ENCODE measurements around the gene OR52M1.
A peak's percentile ranks its signal among the peaks of the same experiment; 100 is the strongest.
"Not testable (repeated sequence)": the region's sequence is repeated elsewhere in the genome, so short reads cannot be mapped to it uniquely, and the experiment has no call there.

The OR52M1 gene, protein sequence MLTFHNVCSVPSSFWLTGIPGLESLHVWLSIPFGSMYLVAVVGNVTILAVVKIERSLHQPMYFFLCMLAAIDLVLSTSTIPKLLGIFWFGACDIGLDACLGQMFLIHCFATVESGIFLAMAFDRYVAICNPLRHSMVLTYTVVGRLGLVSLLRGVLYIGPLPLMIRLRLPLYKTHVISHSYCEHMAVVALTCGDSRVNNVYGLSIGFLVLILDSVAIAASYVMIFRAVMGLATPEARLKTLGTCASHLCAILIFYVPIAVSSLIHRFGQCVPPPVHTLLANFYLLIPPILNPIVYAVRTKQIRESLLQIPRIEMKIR

DNA sequence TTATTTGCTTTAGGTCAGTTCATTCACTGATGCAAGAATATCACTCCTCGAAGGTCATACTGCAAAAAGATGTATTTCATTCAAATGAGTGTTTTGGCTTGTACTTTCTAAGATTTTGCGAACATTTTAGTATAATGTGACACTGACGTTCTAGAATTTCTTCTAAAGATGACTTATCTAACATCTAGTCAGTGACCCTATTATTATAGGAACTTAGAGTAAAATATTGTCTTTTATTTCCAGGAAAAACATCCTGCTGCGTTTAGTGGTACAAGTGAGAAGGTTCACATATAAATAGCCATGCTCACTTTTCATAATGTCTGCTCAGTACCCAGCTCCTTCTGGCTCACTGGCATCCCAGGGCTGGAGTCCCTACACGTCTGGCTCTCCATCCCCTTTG, at the start of gene OR52M1:
OR52M1 (plus strand) TSS at position 301 of the 400 bp plus-strand sequence; CDS start at position 301, 0 bp downstream.
- DNase-seq = no peak

DNA sequence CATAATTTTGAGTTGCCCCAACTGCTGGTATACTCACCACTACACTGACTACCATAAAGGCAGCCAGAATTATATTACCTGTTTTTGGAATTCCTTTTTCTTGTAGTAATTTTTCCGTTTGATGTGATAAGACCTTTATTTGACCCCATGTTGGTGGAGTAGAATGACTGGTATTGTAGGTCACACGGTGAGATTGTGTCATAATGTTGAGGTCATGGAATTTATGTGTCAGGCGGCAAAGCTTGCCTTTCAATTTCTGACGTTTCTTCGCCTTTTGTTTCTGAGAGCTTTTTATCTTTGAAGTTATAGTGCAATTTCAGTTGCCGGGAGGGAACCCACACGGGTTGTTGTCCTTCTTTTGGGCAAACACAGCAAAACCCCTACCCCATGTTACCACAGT, 49.5 kb upstream of the OR52M1 start:
- DNase-seq = no peak

DNA sequence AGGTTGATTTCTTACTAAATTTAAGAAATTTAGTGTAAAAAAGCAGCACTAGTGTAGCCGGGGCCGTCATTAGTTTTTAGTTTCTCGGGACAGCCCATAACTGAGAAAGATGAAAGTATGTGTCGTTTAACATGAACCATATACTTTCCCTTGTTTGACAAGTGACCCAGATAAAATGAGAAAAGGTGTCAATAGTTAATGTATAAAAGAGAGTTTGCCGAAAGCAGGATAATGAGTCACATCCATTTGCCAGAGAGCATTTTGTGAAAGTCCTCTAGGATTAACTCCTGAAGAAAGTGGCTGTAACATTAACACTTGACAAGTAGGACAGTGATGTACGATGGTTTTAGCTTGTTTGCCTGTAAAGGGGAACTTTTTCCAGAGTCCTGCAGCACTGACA, 49.0 kb upstream of the OR52M1 start:
- DNase-seq = no peak

DNA sequence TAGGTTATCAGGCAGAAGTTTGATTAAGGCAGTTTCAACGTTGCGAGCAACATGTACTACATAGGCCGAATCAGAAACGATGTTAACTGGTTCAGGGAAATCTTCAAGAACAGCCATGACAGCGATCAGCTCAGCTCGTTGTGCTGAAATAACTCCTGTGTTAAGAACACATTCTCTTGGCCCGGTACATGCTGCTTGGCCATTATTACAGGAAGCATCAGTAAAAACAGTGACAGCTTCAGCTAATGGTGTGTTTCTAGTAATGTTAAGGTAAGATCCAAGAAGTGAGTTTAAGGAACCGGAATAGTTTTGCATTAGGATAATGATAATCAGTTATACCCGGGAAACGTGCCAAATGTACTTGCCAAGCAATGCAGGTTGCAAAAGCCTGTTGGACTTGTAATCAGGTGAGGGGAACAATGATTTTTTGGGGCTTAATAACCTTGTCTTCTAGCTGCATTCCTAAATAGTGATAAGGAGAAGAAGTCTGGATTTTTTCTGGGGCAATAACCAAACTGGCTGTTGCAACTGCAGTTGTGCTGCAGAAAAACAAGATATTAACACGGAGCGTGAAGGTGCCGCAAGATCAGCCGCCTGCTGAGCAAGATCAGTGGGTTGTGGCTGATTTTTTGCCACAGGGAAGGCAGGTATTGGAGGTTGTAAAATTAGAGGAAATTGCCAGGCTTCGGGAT, 48.3 kb upstream of the OR52M1 start:
- no peak for DNase-seq

DNA sequence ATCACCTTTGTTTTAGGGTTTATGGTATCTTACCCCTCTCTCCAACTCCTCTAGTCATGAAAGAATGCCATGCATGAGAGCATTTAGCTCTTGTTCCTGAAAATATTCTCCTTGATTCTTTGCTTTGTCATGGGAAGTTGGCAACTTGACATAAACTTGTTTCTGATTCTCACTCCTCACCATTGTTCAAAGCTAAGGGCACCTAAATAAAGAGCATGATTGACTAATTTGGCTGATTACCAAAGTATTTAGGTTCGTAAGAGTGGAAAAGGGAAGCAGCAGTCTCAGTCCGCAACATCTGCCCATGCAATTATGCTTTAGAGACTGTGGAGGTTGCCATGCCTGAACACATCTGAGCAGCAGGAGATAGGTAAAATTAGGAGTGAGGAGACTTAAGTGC, 36.1 kb upstream of the OR52M1 start:
- no peak for DNase-seq

DNA sequence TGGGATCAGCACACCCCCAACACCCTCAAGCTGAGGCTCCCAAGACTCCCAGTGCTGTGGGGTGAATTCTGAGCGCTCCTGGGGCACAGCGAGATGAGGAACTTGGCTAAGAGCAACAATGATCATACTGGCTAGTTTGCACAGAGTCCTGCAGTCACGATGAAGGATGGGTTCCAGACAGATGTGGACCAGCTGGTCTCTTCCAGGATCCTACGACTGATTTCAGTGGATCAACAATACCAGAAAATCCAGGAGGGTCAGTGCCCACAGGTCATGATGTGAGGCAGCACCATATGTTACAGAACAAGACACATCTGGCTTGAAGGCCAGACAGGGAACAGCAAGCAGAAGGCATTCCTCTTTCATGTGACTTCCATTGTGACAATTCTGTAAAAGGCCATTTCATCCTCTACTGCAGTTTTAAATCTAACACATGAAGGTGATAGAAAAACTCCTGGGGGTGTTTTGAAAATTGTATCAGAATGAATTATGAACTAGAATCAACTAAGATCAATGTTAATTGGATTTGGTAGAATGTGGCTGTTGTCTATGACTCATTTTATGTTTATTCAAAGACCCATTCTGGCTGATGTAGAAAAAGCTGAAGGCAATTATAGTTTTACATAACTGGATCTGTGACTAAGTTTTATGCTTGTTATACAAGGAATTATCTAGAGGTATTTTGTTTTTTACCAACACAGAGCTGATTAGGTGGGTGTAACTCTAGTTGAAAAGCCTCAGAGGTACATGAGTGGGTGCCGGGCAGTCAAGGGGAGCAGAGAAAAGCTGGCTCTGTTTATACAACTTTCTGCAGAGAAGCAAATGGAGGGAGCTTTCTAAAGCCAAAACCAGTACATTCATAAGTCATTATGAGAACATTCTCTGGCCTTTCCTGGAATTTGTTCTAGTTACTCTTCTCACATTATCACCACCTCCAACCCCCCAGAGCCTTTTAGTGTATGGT, 33.4 kb upstream of the OR52M1 start:
- no peak for DNase-seq

DNA sequence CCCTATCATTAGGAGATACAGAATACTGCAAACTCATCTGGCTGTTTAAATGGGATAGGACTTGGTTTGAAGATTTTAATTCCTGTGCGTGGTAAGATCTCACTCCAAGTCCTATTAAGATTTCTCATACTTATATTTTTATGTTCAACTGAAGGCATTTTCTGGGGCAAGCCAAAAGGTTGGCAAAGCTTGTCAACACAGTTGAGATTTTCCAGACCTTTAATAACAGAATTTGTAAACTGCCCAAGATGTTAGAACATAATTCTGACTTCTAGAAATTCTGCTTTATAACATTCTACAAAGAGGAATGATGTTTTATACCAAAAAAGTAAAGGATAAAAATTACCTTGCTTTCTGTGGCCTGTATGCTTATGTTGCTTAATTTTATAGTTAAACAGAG, 30.8 kb upstream of the OR52M1 start:
- DNase-seq = no peak

DNA sequence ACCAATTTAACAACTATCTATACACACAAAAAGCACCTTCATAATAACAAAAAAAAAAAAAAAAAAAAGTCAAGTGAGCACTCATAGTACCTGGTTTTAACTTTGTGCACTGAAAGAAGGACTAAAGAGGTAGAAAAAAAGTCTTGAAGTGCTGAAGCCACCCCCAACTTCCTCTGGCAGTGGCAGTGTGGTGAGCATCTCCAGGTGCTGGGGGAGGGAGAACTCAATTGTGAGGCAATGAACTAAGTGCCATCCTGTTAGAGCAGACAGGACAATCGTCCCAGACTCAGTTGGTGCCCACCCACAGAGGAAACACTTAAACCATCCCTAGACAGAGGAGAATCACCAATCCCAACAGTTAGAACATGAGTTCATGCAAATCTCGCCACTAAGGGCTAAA, 22.7 kb upstream of the OR52M1 start:
- no peak for DNase-seq

DNA sequence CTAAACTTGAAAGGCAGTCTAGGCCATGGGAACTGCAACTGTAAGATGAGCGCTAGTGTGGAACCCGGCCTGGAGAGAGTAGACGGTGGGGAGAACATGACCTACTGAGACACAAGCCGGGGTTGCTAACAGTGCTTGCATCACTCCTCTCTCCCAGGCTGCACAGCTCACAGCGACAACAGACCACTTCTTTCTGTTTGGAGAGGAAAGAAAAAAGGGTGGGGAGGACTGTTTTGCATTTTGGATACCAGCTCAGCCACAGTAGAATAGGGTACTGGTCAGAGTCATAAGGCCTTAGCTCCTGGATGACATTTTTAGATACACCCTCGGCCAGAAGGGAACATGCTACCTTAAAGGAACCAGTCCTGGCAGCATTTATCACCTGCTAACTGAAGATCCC, 22.2 kb upstream of the OR52M1 start:
- no peak for DNase-seq

DNA sequence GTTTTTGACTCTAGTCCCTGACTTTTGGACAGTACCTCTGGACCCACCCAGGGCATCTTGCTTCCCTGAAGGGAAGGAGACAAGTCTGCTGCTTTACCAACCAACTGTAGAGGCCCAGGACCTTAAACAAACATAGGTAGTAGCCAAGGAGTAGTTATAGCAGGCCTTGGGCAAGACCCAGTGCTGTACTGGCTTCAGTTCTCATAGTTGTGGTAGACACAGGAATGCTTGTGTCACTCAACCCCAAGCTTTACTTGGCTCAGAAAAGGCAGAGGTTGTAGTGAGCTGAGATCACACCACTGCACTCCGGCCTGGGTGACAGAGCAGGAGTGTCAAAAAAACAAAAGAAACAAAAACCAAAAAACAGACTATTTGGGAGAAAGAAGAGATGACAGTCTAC, 21.3 kb upstream of the OR52M1 start:
- no peak for DNase-seq

DNA sequence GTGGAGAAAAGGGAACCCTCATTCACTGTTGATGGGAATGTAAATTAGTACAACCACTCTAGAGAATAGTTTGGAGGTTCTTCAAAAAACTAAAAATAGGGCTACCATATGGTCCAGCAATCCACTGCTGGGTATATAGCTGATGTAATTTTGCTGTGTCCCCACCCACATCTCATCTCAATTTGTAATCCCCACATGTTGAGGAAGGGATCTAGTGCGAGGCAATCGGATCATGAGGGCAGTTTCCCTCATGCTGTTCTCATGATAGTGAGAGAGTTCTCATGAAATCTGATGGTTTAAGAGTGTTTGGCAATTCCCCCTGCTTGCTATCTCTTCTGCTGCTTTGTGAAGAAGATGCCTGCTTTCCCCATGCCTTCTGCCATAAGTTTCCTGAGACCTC, 17.1 kb upstream of the OR52M1 start:
- DNase-seq = no peak

DNA sequence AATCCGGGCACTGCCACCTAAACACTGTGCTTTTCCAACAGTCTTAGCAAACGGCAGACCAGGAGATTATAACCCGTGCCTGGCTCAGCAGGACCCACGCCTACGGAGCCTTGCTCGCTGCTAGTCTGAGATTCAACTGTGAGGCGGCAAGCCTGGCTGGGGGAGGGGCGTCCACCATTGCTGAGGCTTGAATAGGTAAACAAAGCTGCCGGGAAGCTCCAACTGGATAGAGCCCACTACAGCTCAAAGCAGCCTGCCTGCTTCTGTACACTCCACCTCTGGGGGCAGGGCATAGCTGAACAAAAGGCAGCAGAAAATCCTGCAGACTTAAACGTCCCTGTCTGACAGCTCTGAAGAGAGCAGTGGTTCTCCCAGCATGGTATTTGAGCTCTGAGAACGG, 13.3 kb upstream of the OR52M1 start:
- DNase-seq = not testable (repeated sequence)

DNA sequence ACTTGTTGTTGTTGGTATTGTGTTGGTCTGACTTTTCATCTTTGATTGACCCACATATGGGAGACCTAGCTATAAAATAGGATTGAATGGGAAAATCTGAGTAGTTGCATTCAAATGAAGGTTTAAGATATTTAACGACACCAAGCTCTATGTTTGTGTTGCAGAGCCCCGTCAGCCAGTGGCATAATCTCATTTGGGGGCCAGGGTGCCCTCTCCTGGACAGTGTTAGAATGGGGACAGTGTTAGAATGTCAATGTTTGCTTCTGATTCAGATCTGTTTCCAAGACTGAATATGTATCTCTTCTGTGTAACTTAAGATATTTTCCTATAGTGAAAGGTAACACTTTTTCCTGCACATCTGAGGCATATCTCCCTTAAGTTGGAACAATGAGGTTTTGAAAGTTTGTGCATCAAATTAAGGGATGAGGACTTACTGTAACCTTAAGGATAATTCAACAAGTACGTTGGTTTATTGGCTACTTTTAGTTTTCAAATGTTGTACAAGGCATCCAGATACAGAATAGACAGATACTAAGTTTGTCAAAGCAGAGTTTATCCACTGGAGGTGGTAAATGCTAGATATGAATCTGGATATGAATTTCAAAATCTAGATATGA, 5.3 kb upstream of the OR52M1 start:
- peak; percentile 23 for DNase-seq

DNA sequence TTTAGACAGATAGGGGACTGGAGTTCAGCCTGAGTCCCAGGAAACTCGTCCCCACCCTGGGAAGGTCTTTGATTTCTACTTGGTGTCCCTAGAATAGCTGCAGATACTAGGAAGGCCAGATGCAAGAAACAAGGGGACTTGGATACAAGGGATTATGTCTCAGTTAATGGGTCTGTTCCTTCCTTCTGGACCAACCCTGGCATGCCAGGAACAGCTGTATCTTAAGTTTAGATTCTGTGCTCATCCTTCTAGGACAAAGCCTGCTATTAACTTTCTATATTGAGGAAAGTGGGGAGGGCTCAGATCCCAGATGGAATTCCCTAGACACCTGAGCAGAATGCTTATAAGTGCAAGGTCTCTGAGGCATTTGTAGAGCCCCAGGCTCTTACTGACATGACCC, 3.9 kb upstream of the OR52M1 start:
- no peak for DNase-seq

DNA sequence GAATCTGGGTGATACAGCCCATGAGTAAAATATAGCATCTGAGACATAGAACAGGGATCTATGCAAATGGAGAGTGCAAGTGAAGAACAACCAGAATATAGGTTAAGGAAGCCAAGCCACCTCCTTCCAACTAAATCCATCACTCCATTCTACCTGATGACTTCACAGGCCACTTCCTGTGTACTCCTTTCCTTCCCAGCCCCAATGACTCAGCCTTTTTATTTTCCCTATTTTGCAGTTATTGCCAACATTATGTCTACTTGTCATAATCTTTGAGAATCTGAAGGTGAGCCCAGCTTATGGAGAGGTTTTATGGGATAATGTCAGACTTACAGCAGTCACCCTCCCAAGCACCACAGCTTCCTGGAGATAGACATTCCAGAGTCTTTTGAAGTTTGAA, 1.4 kb upstream of the OR52M1 start:
- DNase-seq = no peak

DNA sequence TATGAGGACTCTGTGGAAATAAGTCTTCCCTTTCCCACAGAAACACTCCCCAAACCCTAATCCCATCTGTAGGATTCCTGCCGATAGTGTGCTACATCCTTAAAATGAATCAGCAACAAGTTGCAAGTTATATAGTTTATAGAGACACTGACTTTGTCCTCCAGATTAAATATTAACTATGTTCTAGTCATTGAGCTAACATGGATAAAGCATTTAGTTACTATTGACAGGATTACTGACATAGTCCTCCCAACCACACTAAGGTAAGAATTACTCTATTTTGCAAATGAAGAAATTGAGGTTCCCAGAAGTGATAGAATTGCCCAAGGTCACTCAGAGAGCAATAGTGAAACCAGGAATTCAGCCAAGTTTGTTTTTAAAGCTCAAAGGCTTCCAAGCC, 1.9 kb downstream of the OR52M1 start:
- no peak for DNase-seq

DNA sequence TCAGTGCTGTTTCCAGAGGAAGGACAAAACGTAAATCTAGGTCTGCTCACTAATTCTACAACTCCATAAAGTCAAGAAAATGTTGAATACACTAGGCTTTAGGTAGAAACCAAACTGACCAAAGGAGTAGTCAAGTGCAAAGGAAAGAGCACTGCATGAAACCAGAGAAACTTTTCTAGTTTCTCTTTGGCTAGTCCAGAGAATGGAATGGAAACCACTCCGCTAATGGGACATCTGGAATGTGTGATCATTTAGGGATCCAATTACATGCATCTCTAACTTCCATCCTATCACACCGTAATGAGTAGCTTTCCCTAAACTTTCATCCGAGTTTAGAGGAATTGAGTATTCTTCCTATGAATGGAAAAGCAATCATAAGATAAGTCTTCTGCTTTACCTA, 2.4 kb downstream of the OR52M1 start:
- DNase-seq = no peak

DNA sequence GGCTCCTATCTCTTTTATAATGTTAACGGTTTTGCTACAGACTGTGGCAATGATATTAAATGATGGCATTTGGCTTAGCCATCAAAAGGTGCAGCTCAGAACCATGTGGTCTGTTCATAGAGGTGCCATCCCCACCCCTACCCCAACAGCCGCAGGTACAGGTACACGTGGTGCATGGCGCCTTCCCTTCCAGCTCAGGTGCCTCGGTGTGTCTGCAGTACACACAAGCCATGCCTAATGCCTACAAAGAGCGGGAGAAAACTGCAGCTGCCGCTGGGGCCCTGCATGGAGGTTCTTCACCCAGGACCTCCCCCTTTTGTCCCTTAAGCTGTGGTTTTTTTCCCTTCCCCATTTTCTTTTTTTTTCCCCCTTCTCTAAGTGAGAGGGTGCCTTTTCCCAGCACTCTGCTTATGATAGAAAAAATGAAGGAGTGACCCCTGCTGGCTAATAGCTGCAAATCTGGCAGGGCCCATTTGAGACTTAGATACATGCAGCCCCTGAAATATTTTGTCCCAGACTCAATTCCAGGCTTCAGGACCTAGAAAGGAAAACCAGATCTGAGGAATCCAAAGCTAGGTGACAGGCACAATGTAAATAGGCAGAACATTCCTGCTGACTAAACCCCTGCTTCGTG, 6.5 kb downstream of the OR52M1 start:
- no peak for DNase-seq

DNA sequence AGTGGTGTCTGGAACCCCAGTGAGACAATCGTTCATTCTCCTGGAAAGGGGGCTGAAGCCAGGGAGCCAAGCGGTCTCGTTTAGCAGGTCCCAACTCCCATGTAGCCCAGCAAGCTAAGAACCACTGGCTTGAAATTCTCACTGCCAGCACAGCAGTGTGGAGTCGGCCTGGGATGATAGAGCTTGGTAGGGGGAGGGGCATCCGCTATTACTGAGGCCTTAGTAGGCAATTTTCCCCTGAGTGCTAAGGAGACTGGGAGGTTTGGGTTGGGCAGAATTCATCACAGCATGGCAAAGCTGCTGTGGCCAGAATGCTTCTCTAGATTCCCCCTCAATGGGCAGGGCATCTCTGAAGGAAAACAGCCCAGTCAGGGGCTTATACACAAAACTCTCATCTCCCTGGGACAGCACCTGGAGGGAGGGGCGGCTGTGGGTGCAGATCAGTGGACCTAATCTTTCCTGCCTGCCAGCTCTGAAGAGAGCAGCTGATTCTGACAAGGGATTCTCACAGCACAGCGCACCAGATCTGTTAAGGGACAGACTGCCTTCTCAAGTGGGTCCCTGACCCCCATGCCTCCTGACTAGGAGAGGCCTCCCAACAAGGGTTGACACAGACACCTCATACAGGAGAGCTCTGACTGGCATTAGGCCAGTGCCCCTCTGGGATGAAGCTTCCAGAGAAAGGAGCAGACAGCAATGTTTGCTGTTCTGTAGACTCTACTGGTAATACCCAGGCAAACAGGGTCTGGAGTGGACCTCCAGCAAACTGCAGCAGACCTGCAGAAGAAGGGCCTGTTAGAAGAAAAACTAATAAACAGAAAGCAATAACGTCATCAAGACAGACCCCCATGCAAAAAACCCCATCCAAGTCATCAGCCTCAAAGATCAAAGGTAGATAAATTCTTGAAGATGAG, 14.8 kb downstream of the OR52M1 start:
- no peak for DNase-seq

DNA sequence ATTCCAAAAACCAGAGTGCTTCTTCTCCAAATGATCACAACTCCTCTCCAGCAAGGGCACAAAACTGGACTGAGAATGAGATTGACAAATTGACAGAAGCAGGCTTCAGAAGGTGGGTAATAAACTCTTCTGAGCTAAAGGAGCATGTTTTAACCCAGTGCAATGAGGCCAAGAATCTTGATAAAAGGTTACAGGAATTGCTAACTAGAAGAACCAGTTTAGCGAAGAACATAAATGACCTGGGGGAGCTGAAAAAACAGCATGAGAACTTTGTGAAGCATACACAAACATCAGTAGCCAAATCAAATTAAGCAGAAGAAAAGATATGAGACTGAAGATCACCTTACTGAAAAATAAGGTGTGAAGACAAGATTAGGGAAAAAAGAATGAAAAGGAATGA, 15.5 kb downstream of the OR52M1 start:
- no peak for DNase-seq

DNA sequence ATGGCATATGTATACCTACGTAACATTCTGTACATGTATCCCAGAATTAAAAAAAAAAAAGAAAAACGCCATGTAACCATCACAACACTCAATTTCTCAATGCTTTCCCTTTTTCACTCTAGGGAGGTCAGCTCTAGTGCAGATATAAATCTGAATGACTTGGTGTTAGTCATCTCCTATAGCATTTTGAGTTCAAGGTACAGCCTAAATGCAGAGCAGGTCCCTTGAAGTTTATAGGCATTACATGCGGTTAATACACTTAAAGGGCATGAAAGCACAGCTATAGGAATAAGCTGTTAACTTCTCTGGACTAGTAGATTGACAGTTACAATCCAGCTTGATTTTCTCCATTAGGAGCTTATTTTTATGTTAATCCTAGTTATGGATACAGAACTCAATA, 20.4 kb downstream of the OR52M1 start:
- no peak for DNase-seq

DNA sequence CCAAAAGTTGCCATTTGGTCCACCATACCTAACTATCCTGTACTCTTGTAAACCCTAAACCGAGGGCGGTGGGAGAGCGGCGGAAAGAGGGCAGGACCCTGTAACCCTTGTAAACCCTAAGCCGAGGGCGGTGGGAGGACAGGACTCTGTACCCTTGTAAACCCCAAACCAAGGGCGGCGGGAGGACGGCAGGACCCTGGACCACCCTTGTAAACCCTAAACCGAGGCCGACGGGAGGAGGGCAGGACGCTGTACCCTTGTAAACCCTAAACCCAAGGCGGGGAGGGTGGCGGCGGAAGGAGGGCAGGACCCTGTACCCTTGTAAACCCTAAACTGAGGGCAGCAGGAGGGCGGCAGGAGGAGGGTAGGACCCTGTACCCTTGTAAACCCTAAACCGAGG, 24.1 kb downstream of the OR52M1 start:
- no peak for DNase-seq

Data from NCI-H2227 treated with DMSO at 0.1 percent for 48 hours (cell line).